Stimulated activated CD4-positive, alpha-beta T cell treated with anti-CD3 and anti-CD28 coated beads, TNF-alpha, amount 100 ng/mL, for 1 hour (primary cell): ENCODE measurements around the gene APOL6.
"Not testable (repeated sequence)": the region's sequence is repeated elsewhere in the genome, so short reads cannot be mapped to it uniquely, and the experiment has no call there.

Experiments
- DNase-seq, 3 donors: peaks; one replicate each; pipeline ENCODE4 v3.0.0-alpha.2; 2020; ENCODE audit warnings: low read depth in 3 of 3, low spot score in 1 of 3

Gene APOL6

GRCh38 chr22:35674335-35674734, 26.1 kb downstream of the APOL6 start:
- DNase-seq: no peak

DNA sequence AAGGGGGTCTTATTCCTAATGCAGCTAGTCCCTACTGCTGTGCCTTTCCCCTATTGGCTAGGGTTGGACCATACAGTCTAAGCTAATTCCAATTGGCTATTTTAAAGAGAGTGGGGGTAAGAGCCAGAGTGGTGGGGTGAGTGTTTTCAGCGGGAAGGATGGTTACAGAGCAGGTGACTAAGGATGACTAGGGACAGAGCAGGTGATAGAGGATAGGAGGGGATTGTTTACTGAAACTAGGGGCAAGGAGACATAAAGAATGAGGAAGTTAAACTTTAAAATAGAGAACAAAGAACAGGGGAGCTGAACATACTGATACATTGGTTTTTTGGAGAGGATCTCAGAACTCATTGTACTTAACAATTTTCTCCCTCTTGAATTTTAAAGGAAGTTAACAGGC, 27.8 kb downstream of the APOL6 start:
- not testable (repeated sequence) for DNase-seq

- DNase-seq: no peak
Measured at GRCh38 chr22:35677460-35678187, 29.4 kb downstream of the APOL6 start.

GRCh38 chr22:35678836-35679235, 30.6 kb downstream of the APOL6 start:
- DNase-seq: no peak

GRCh38 chr22:35679492-35679891, 31.2 kb downstream of the APOL6 start:
- DNase-seq: peak in 1 of 3 donors; percentile 35

GRCh38 chr22:35681454-35682052, 33.3 kb downstream of the APOL6 start:
- no peak for DNase-seq

DNA sequence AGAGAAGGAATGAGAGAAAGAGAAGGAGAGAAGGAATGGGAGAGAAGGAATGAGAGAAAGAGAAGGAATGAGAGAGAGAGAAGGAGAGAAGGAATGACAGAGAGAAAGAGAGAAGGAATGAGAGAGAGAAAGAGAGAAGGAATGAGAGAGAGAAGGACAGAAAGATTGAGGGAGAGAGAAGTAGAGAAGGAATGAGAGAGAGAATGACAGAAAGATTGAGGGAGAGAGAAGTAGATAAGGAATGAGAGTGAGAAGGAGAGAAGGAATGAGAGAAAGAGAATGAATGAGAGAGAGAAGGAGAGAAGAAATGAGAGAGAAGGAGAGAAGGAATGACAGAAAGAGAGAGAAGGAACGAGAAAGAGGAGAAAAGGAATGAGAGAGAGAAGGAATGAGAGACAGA, 35.3 kb downstream of the APOL6 start:
- DNase-seq: no peak

DNA sequence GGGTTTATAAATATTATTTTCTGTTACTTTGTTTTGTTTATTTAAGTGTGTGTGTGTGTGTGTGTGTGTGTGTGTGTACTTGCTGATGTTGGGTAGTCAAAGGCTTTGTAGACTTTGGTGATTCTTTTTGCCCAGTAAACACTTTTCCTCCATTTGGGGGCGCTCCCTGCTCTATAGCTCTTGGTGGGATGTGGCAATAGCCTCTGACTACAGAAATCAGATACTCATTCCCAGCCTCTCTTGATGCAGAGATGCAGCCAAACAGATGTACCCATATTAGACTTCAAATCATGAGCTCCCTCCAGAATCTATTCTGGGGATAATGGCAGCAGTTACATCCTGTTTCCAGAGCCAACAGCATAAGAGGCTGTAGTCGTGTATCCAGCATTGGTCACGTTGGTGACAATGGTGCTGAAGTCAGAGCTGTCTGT, 36.0 kb downstream of the APOL6 start:
- DNase-seq: no peak

GRCh38 chr22:35684732-35685131, 36.5 kb downstream of the APOL6 start:
- no peak for DNase-seq

DNA sequence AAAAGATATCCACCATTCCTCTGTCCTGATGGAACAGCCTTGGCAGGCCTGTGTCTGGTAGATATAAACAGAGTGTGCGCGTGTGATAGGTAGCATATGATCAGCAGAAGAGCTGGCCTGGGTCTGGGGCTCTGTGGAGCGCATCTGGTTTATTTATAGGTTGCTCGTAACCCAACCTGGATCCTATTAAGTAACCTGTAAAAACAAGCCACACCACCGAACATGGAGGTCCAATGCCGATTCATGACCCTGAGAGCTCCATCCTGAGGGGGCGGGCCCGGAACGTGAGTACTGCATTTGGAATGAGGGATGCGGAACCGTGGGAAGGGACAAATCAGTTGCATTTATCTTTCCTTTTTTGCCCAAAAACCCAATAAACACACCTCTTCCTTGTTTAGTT, 37.5 kb downstream of the APOL6 start:
- DNase-seq: no peak

DNA sequence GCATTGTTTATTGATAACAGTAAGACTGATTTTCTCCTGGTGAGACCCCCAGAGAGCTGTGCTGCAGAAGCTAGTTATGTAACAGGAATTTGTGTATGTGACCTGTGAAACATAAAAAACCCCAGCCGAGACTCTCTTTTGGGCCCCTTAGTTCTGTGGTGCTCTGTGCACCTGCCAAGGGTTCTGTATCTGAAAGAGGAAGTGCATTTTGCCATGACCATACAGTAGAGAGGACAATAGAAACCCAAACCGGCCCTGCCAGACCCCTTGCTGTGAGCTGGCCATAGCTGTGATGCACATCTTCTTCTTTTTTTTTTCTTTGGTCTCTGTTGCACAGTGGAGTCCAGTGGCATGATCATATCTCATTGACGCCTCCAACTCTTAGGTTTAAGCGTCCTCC, 38.1 kb downstream of the APOL6 start:
- DNase-seq: no peak

- no peak for DNase-seq
Measured at GRCh38 chr22:35687461-35687860, 39.2 kb downstream of the APOL6 start.

- no peak for DNase-seq
Measured at GRCh38 chr22:35688913-35689675, 40.8 kb downstream of the APOL6 start.

- DNase-seq: no peak
Measured at GRCh38 chr22:35690001-35690400, 41.8 kb downstream of the APOL6 start.

- no peak for DNase-seq
Measured at GRCh38 chr22:35695202-35695601, 47.0 kb downstream of the APOL6 start.

DNA sequence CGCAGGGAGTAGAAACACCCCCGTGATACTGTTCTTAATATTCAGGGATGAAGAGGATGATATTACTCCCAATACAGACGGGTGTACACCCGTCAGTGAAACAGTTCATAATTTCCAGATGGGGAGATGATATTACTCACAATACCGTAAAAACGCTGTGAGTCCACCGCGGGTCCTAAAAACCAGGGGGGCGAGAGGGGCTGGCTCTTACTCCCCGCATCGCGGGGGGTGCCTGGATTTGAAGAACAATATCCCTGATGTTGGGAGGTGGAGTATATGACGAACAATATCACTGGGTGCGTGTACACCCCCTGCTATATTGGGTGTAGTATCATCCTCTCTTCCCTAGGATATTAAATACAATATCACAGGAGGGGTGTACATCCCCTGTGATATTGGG, 48.9 kb downstream of the APOL6 start:
- no peak for DNase-seq

- DNase-seq: not testable (repeated sequence)
Measured at GRCh38 chr22:35699852-35700251, 51.6 kb downstream of the APOL6 start.

GRCh38 chr22:35703861-35704584, 55.8 kb downstream of the APOL6 start:
- no peak for DNase-seq

GRCh38 chr22:35705141-35705540, 56.9 kb downstream of the APOL6 start:
- DNase-seq: no peak

DNA sequence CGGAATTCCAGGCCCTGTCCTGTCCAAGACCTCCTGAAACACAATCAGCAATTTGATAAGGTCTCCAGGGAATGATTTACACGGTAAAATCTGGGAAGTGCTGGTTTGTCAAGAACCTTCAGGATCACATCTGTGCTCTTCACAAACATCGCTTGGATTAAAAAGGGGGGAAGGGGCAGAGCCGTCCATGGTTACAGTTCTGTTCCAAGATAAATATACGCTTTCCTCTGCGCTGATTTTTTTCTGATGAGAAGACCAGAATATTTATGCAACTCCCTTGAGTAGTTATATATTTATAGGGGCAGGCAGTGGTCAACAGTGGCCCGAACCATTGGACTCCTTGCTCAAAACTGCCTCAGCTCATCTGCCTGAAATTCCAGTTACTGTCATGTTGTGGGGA, 60.2 kb downstream of the APOL6 start:
- no peak for DNase-seq

- no peak for DNase-seq
Measured at GRCh38 chr22:35708917-35709316, 60.7 kb downstream of the APOL6 start.

DNA sequence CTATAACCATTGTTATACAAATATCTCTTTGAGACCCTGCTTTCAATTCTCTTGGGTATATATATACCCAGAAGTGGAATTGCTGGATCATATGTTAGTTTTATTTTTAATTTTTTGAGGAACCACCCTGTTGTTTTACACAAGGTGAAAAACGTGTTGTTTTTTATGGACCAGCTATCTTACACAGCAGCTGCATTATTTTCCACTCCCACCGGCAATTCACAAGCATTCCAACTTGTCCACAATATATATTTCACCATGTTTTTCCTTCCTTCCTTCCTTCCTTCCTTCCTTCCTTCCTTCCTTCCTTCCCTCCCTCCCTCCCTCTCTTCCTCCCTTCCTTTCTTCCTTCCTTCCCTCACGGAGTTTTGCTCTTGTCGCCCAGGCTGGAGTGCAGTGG, 63.1 kb downstream of the APOL6 start:
- DNase-seq: no peak
